H1 (cell line): ENCODE results near the gene C1GALT1.

Experiments used
- BRCA1 ChIP-seq: IDR thresholded peaks from 2 replicates; pipeline ENCODE4 v1.6.1; 2012; ENCODE audit warnings: low read depth, low read length, improper control_type of control experiment
- HDAC6 ChIP-seq: IDR thresholded peaks from one replicate; pipeline ENCODE4 v1.7.1; 2012; ENCODE audit warnings: low read depth, mild to moderate bottlenecking, inconsistent platforms, low read length, moderate library complexity
- TAF7 ChIP-seq: optimal IDR thresholded peaks from 2 replicates; pipeline ENCODE3; 2011; ENCODE audit warnings: low read depth, mild to moderate bottlenecking, inconsistent platforms, low read length, moderate library complexity, borderline replicate concordance
- TCF12 ChIP-seq: IDR thresholded peaks from 2 replicates; pipeline ENCODE4 v1.6.1; 2011; ENCODE audit warnings: low read depth, mild to moderate bottlenecking, low read length
- TF ChIP-seq, protein P1 (sequence below), 3 experiments: IDR thresholded peaks; 1 replicate in 2 of 3; 2 replicates in 1 of 3; pipeline versions ENCODE4 v1.5.1 to v1.6.1; 2011; ENCODE audit warnings: low read length in 3 of 3, mild to moderate bottlenecking in 3 of 3, inconsistent platforms in 2 of 3, low read depth in 1 of 3, moderate library complexity in 1 of 3; ENCODE audit not compliant: insufficient read depth in 1 of 3; ENCODE audit errors: control extremely low read depth in 1 of 3

DNA sequence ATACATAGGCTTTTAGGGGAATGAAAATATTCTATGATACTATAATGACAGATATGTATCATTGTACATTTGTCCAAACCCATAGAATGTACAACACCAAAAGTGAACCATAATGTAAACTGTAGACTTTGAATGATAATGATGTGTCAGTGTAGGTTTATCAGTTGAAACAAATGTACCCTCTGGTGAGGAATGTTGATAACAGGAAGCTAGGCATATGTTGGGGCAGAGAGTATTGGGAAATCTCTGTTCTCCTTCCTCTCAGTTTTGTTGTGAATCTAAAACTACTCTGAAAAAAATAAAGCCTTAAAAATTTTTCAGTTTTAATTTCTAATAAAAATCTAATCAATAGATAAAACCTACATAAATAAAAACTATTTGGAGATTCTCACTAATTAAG is 36.9 kb downstream of the C1GALT1 start:
- no peak for TF ChIP-seq TCF12
- no peak for TF ChIP-seq TAF7
- TF ChIP-seq HDAC6: no peak
- TF ChIP-seq, protein P1, sequence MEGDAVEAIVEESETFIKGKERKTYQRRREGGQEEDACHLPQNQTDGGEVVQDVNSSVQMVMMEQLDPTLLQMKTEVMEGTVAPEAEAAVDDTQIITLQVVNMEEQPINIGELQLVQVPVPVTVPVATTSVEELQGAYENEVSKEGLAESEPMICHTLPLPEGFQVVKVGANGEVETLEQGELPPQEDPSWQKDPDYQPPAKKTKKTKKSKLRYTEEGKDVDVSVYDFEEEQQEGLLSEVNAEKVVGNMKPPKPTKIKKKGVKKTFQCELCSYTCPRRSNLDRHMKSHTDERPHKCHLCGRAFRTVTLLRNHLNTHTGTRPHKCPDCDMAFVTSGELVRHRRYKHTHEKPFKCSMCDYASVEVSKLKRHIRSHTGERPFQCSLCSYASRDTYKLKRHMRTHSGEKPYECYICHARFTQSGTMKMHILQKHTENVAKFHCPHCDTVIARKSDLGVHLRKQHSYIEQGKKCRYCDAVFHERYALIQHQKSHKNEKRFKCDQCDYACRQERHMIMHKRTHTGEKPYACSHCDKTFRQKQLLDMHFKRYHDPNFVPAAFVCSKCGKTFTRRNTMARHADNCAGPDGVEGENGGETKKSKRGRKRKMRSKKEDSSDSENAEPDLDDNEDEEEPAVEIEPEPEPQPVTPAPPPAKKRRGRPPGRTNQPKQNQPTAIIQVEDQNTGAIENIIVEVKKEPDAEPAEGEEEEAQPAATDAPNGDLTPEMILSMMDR (IDR thresholded peaks at IDR 0.05; ENCODE audit: control extremely low read depth in 1 of 3, insufficient read depth in 1 of 3, low read depth in 1 of 3, low read length in 3 of 3): no peak
- TF ChIP-seq BRCA1: no peak
